K562 (cell line): ENCODE results near the gene TBC1D2B. TPM values are rescaled to one million over a fixed set of nuclear protein-coding genes. Genes with fewer than 3 reads are reported as not detected.

Source experiments
- ATAC-seq: fragments of 200-7000 bp; cut with Tn5 transposase; 3 replicates; pipeline ENCODE4 v1.9.1; 2020; ENCODE audit warnings: moderate library complexity
- BruUV-seq: library from RNA; stranded (reverse); fragments of 400-500 nt; replicated peaks from 2 replicates; lab custom pipeline; 2021; lab: Mats Ljungman, UMichigan
- CTCF ChIA-PET: fragments of 300-600 bp; formaldehyde crosslinking; extraction: SDS; loops from one replicate; lab custom pipeline; 2021; ENCODE audit warnings: low intra/inter-chr PET ratio; lab: Yijun Ruan, JAX
- POLR2A ChIA-PET: fragments of 300-600, 350-650 bp; sonication (Branson Sonifier 250); formaldehyde crosslinking; extraction: SDS; loops from one replicate; lab custom pipeline; 2021; ENCODE audit warnings: antibody characterized with exemption, inconsistent platforms; lab: Yijun Ruan, JAX
- DNase-seq, 4 experiments: peaks; one replicate each; pipeline versions ENCODE4 v3.0.0 to v3.0.0-alpha.2; 2011 to 2018; ENCODE audit warnings: low spot score in 3 of 4, mixed read lengths in 3 of 4; ENCODE audit errors: extremely low read depth in 1 of 4
- FAIRE-seq: peaks from 2 replicates; lab custom pipeline; 2011; peaks lifted over from hg19 to GRCh38; lab: Jason Lieb, UNC
- H2AFZ ChIP-seq: 2 replicates; pipeline ENCODE4 v1.6.0; 2011; ENCODE audit warnings: low read depth, low read length, control low read depth, inconsistent platforms
- H3K27ac ChIP-seq: fragments of 200-600 bp; 3 replicates; pipeline ENCODE4 v1.8.0; 2011; ENCODE audit warnings: low read depth, mild to moderate bottlenecking, control low read depth, inconsistent platforms, low read length, moderate library complexity, mixed read lengths; ENCODE audit errors: extremely low read depth
- H3K27me3 ChIP-seq, 2 experiments: fragments of 300-600 bp in 1 of 2; 2 replicates in 1 of 2; 3 replicates in 1 of 2; pipeline versions ENCODE4 v1.6.0 to v1.8.0; 2011; ENCODE audit warnings: inconsistent platforms in 2 of 2, low read length in 2 of 2, mild to moderate bottlenecking in 1 of 2, mixed read lengths in 1 of 2, moderate library complexity in 1 of 2; ENCODE audit not compliant: control insufficient read depth in 2 of 2, insufficient read depth in 2 of 2
- H3K36me3 ChIP-seq: fragments of 300-600 bp; 3 replicates; pipeline ENCODE4 v1.8.0; 2011; ENCODE audit warnings: mild to moderate bottlenecking, low read length, inconsistent platforms; ENCODE audit not compliant: control insufficient read depth, insufficient read depth
- H3K4me1 ChIP-seq, 2 experiments: fragments of 200-600 bp in 1 of 2; replicated peaks in 1 of 2; 2 replicates in 1 of 2; 3 replicates in 1 of 2; pipeline versions ENCODE4 v1.5.1 to v1.8.0; 2011; ENCODE audit warnings: inconsistent platforms in 2 of 2, low read length in 2 of 2, mild to moderate bottlenecking in 1 of 2, mixed read lengths in 1 of 2, moderate library complexity in 1 of 2; ENCODE audit not compliant: control insufficient read depth in 2 of 2, insufficient read depth in 2 of 2
- H3K4me2 ChIP-seq: 2 replicates; pipeline ENCODE4 v1.6.1; 2011; ENCODE audit warnings: low read length, control low read depth, inconsistent platforms, mixed read lengths; ENCODE audit not compliant: insufficient read depth
- H3K4me3 ChIP-seq: fragments of 200-600 bp; sonication (generic), shearing (Covaris generic); 2 replicates; pipeline ENCODE4 v1.5.1; 2016; ENCODE audit warnings: control low read depth, inconsistent platforms
- H3K79me2 ChIP-seq: fragments of 200-600 bp; 3 replicates; pipeline ENCODE4 v1.8.0; 2011; ENCODE audit warnings: low read length, inconsistent platforms; ENCODE audit not compliant: control insufficient read depth, insufficient read depth
- H3K9ac ChIP-seq, 2 experiments: 2 replicates each; pipeline versions ENCODE4 v1.6.0 to v1.6.1; 2011; ENCODE audit warnings: low read depth in 2 of 2, low read length in 2 of 2, control low read depth in 1 of 2, inconsistent platforms in 1 of 2, mild to moderate bottlenecking in 1 of 2, mixed read lengths in 1 of 2; ENCODE audit not compliant: insufficient read depth in 1 of 2
- H3K9me1 ChIP-seq: one replicate; pipeline ENCODE4 v1.6.0; 2011; ENCODE audit warnings: inconsistent platforms, mild to moderate bottlenecking, low read length, moderate library complexity; ENCODE audit not compliant: control insufficient read depth, insufficient read depth
- H3K9me3 ChIP-seq: replicated peaks from 2 replicates; pipeline ENCODE4 v1.5.1; 2011; ENCODE audit warnings: low read depth, low read length, inconsistent platforms; ENCODE audit not compliant: control insufficient read depth, insufficient read depth
- H4K20me1 ChIP-seq: replicated peaks from 2 replicates; pipeline ENCODE4 v1.6.1; 2011; ENCODE audit warnings: low read length, inconsistent platforms, mixed read lengths; ENCODE audit not compliant: control insufficient read depth, insufficient read depth
- KDM1A ChIP-seq, 2 experiments: fragments of 450-650 bp; IDR thresholded peaks; 2 replicates each; pipeline ENCODE4 v1.6.1; 2016; ENCODE audit warnings: mild to moderate bottlenecking in 2 of 2
- NR4A1 ChIP-seq, 2 experiments: fragments of 250-450 bp in 1 of 2; fragments of 450-650 bp in 1 of 2; sonication (Bioruptor Pico) in 1 of 2; IDR thresholded peaks; 2 replicates each; pipeline versions ENCODE4 v1.4.0 to v1.6.1; 2016 to 2020; ENCODE audit warnings: mild to moderate bottlenecking in 2 of 2, missing compliant biosample characterization in 1 of 2, missing genetic modification characterization in 1 of 2, moderate library complexity in 1 of 2
- SAP30 ChIP-seq: fragments of 200-600 bp; sonication (generic); IDR thresholded peaks from 2 replicates; pipeline ENCODE4 v1.6.1; 2012; ENCODE audit warnings: borderline replicate concordance, low read depth, mild to moderate bottlenecking, moderate library complexity, low read length, control low read depth, inconsistent platforms; ENCODE audit not compliant: insufficient read depth, poor library complexity, severe bottlenecking
- ZNF121 ChIP-seq: sonication (generic); formaldehyde crosslinking; conservative IDR thresholded peaks from 2 replicates; pipeline ENCODE4 v1.8.0; 2022; ENCODE audit warnings: missing genetic modification reagents
- WGBS: fragments of 100-300 bp; shearing (Covaris generic); methylation state at CpG from one replicate; pipeline ENCODE4 v1.1.6; 2016; ENCODE audit warnings: low coverage, mixed read lengths; ENCODE audit not compliant: insufficient coverage; ENCODE audit errors: missing lambda C conversion rate; 5-methylcytosine and 5-hydroxymethylcytosine counted together
- in situ Hi-C: fragments of 300-500 bp; cut with MboI; formaldehyde crosslinking; loops from 4 replicates; pipeline ENCODE4 v1.15.0; 2018; ENCODE audit warnings: inconsistent platforms, mixed read lengths
- intact Hi-C: fragments of 100-400 bp; cut with micrococcal nuclease; formaldehyde crosslinking; loops from 2 replicates; pipeline ENCODE4 v1.14.2; 2022
- polyA plus RNA-seq, 8 experiments: library from polyadenylated mRNA; depleted of rRNA in 4 of 8; stranded (reverse) in 5 of 8; unstranded in 3 of 8; fragments of >200 nt; fragmentation: Nextera tagmentation in 2 of 8; fragmentation: Illumina TruSeq in 1 of 8; extraction: Ambion mirVana in 2 of 8; extraction: Trizol in 1 of 8; gene quantifications; 2 replicates each; pipeline versions ENCODE4 v1.2.1 to v1.2.3, GENCODE V29; 2011 to 2014; ENCODE audit warnings: inconsistent platforms in 1 of 8, missing spikeins in 1 of 8
- total RNA-seq, 7 experiments: library from RNA; depleted of rRNA in 6 of 7; stranded (reverse); fragments of >200 nt in 6 of 7; fragmentation: Illumina TruSeq in 2 of 7; extraction: Trizol in 2 of 7; gene quantifications; 2 replicates each; pipeline versions ENCODE4 v1.2.1 to v1.2.3, GENCODE V29; 2011 to 2021; ENCODE audit warnings: low replicate concordance in 1 of 7
- TF ChIP-seq, protein P1 (sequence below): sonication (generic); formaldehyde crosslinking; IDR thresholded peaks from 2 replicates; pipeline ENCODE4 v1.8.1; 2023; ENCODE audit warnings: mild to moderate bottlenecking, missing genetic modification reagents
- TF ChIP-seq, protein P2 (sequence below): sonication (generic); formaldehyde crosslinking; IDR thresholded peaks from 2 replicates; pipeline ENCODE4 v1.8.0; 2022; ENCODE audit warnings: mild to moderate bottlenecking, missing genetic modification reagents

TBC1D2B gene
- total and polyA plus RNA-seq, 9 of the 15 experiments (the other 6 are each of a cell fraction or from before 2014, with no cell fraction given) = 0.15 to 16.3 (median 8.9) TPM

DNA sequence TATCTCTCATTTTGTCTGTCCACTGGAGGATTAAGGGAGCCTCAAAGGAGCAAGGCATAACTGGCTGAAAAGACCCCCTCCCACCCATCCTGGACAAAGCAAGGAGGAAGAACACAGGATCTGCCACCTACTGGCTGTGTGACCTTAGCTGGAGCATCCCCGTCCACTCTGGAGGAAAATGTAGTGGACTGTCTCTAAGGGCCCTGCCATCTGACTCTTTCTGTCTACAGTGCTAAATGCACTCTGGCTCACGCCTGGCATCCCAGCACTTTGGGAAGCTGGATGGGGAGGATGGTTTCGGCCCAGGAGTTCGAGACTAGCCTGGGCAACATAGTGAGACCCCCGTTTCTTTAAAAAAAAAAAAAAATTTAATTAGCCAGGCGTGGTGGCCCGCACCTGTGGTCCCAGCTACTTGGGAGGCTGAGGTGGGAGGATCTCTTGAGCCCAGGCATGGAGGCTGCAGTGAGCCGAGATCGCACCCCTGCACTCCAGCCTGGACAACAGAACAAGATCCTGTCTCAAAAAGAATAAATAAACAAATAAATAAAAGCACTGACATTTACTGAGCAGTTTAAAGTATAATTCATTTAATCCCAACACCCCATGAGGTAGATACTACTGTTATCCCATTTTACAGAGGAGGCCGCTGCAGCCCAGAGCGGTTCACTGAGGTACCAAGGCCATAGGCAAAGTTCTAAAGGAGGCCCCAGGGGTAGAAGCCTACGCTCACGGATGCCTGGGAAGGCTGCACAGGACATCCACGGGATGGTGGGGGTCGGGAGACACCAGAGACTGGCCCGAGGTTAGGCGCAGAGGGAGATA lies 1.1 kb downstream of the TBC1D2B start:
- FAIRE-seq (no peak), ATAC-seq (peak; percentile 40), DNase-seq (no peak)
- POLR2A ChIA-PET = interaction anchor here (0.7 to 1.0 kb wide), 2 partner anchors 17 to 20 kb away, joined by 3 read pairs; no protein-coding TSS in a partner anchor
- BruUV-seq = no TSS peak
- H4K20me1 ChIP-seq = peaks cover 9% of the 10 kb centered on the region
- CTCF ChIA-PET = no interaction called here
- peaks cover 10% of the 10 kb centered on the region; the same call in 2 of the 3 replicates for H3K79me2 ChIP-seq
- no peaks in the 10 kb centered on the region for H3K27me3 ChIP-seq
- peaks cover 10 to 17% of the 10 kb centered on the region in 2 experiments; a peak in 3 of 5 replicates for H3K4me1 ChIP-seq
- in situ Hi-C loops = no loop called here
- H3K9me1 ChIP-seq = no peaks in the 10 kb centered on the region
- 52% methylated on average over 16 of the region's 17 CpGs for WGBS
- no peak overlapping the region; the same call in 2 of the 3 replicates for H3K27ac ChIP-seq
- peak overlapping the region; percentile 81 for H3K4me3 ChIP-seq
- H3K36me3 ChIP-seq = no peaks in the 10 kb centered on the region
- peak overlapping the region; percentile 66 to 96 for H3K9ac ChIP-seq
- no peaks in the 10 kb centered on the region for H3K9me3 ChIP-seq
- peak overlapping the region; percentile 95 for H2AFZ ChIP-seq
- intact Hi-C loops = no loop called here
- TF ChIP-seq KDM1A (IDR thresholded peaks at IDR 0.05) (0 out of 4 replicates have a peak, but pooled peaks of 1 of the 2 experiments have one; percentile 24), ZNF121 (CRISPR knock-in tag) (peak; percentile 41; the same call in 1 of the 2 replicates), NR4A1 (CRISPR knock-in tag; IDR thresholded peaks at IDR 0.05) (no peak), NR4A1 (tag; IDR thresholded peaks at IDR 0.05) (no peak), SAP30 (no peak)
- TF ChIP-seq, protein P1, sequence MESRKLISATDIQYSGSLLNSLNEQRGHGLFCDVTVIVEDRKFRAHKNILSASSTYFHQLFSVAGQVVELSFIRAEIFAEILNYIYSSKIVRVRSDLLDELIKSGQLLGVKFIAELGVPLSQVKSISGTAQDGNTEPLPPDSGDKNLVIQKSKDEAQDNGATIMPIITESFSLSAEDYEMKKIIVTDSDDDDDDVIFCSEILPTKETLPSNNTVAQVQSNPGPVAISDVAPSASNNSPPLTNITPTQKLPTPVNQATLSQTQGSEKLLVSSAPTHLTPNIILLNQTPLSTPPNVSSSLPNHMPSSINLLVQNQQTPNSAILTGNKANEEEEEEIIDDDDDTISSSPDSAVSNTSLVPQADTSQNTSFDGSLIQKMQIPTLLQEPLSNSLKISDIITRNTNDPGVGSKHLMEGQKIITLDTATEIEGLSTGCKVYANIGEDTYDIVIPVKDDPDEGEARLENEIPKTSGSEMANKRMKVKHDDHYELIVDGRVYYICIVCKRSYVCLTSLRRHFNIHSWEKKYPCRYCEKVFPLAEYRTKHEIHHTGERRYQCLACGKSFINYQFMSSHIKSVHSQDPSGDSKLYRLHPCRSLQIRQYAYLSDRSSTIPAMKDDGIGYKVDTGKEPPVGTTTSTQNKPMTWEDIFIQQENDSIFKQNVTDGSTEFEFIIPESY (CRISPR knock-in tag) = peak; percentile 25; the same call in 1 of the 2 replicates
- TF ChIP-seq, protein P2, sequence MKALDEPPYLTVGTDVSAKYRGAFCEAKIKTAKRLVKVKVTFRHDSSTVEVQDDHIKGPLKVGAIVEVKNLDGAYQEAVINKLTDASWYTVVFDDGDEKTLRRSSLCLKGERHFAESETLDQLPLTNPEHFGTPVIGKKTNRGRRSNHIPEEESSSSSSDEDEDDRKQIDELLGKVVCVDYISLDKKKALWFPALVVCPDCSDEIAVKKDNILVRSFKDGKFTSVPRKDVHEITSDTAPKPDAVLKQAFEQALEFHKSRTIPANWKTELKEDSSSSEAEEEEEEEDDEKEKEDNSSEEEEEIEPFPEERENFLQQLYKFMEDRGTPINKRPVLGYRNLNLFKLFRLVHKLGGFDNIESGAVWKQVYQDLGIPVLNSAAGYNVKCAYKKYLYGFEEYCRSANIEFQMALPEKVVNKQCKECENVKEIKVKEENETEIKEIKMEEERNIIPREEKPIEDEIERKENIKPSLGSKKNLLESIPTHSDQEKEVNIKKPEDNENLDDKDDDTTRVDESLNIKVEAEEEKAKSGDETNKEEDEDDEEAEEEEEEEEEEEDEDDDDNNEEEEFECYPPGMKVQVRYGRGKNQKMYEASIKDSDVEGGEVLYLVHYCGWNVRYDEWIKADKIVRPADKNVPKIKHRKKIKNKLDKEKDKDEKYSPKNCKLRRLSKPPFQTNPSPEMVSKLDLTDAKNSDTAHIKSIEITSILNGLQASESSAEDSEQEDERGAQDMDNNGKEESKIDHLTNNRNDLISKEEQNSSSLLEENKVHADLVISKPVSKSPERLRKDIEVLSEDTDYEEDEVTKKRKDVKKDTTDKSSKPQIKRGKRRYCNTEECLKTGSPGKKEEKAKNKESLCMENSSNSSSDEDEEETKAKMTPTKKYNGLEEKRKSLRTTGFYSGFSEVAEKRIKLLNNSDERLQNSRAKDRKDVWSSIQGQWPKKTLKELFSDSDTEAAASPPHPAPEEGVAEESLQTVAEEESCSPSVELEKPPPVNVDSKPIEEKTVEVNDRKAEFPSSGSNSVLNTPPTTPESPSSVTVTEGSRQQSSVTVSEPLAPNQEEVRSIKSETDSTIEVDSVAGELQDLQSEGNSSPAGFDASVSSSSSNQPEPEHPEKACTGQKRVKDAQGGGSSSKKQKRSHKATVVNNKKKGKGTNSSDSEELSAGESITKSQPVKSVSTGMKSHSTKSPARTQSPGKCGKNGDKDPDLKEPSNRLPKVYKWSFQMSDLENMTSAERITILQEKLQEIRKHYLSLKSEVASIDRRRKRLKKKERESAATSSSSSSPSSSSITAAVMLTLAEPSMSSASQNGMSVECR (CRISPR knock-in tag) = peak; percentile 25; the same call in 1 of the 2 replicates
- peak overlapping the region; percentile 93 for H3K4me2 ChIP-seq
